ENCODE data around the gene CSTF2. TPM values are rescaled to one million over a fixed set of nuclear protein-coding genes. Genes with fewer than 3 reads are reported as not detected.

CSTF2 gene
- total and polyA plus RNA-seq, 12 donors: 3.3 to 17.0 (median 13.8) TPM

- intact Hi-C loops (cut with DNase I): no loop called here
- Histone ChIP-seq H3K9me3 (replicated peaks in 1 of 3) (no peaks in the 10 kb centered on the region), H3K27me3 (no peaks in the 10 kb centered on the region), H3K4me1 (replicated peaks in 1 of 2) (no peaks in the 10 kb centered on the region), H3K36me3 (replicated peaks in 1 of 2) (no peaks in the 10 kb centered on the region), H3K4me3 (no peak overlapping the region), H3K27ac (no peak overlapping the region)
- DNase-seq: no peak
- 54 to 69% (median 64%) methylated on average over 2 of the region's 2 CpGs for WGBS, 4 donors
- TF ChIP-seq CTCF (IDR thresholded peaks at IDR 0.05): no peak
- TF ChIP-seq POLR2A (IDR thresholded peaks at IDR 0.05): no peak
Measured at GRCh38 chrX:100852810-100853209, 32.6 kb downstream of the CSTF2 start.

GRCh38 chrX:100863326-100863864 is 43.2 kb downstream of the CSTF2 start:
- Histone ChIP-seq H3K36me3 (replicated peaks in 1 of 2) (no peaks in the 10 kb centered on the region), H3K4me1 (replicated peaks in 1 of 2) (no peaks in the 10 kb centered on the region), H3K27me3 (peaks cover 4% of the 10 kb centered on the region), H3K4me3 (no peak overlapping the region), H3K27ac (no peak overlapping the region), H3K9me3 (replicated peaks in 1 of 3) (no peaks in the 10 kb centered on the region)
- no peak for DNase-seq
- no peak for TF ChIP-seq CTCF (IDR thresholded peaks at IDR 0.05)
- no peak for TF ChIP-seq POLR2A (IDR thresholded peaks at IDR 0.05)
- 59 to 80% (median 69%) methylated on average over 1 to 6 of the region's 6 CpGs for WGBS, 4 donors
- intact Hi-C loops (cut with DNase I): no loop called here

- TF ChIP-seq CTCF (IDR thresholded peaks at IDR 0.05) (no peak), POLR2A (IDR thresholded peaks at IDR 0.05) (no peak)
- Histone ChIP-seq H3K4me3 (no peak overlapping the region), H3K36me3 (replicated peaks in 1 of 2) (no peaks in the 10 kb centered on the region), H3K27ac (no peak overlapping the region), H3K9me3 (replicated peaks in 1 of 3) (no peaks in the 10 kb centered on the region), H3K4me1 (replicated peaks in 1 of 2) (no peaks in the 10 kb centered on the region), H3K27me3 (peaks cover 4% of the 10 kb centered on the region)
- intact Hi-C loops (cut with DNase I): no loop called here
- DNase-seq: peak in 1 of 7 donors; percentile 17
- 63 to 96% (median 80%) methylated on average over 2 of the region's 2 CpGs for WGBS, 4 donors
Measured at GRCh38 chrX:100864657-100865391, 44.6 kb downstream of the CSTF2 start.

GRCh38 chrX:100868273-100868672 is 48.1 kb downstream of the CSTF2 start:
- no peaks in the 10 kb centered on the region for H3K36me3 ChIP-seq (replicated peaks in 1 of 2)
- intact Hi-C loops (cut with DNase I): no loop called here
- no peak for TF ChIP-seq CTCF (IDR thresholded peaks at IDR 0.05)
- TF ChIP-seq POLR2A (IDR thresholded peaks at IDR 0.05): no peak
- DNase-seq: no peak
- no peak overlapping the region for H3K27ac ChIP-seq
- H3K4me3 ChIP-seq: no peak overlapping the region
- no peaks in the 10 kb centered on the region for H3K4me1 ChIP-seq (replicated peaks in 1 of 2)
- WGBS, 4 donors: 29 to 59% (median 52%) methylated on average over 2 of the region's 2 CpGs
- no peaks in the 10 kb centered on the region for H3K9me3 ChIP-seq (replicated peaks in 1 of 3)
- H3K27me3 ChIP-seq: peaks cover 8% of the 10 kb centered on the region

All from adrenal gland (tissue), 12 donors.